ENCODE data around the gene SLCO4A1.

GRCh38 chr20:62652041-62652893 lies 10.0 kb downstream of the SLCO4A1 start:
- TF ChIP-seq CREB5 (CRISPR knock-in tag; IDR thresholded peaks at IDR 0.05; ENCODE audit: low read depth): no peak
- TF ChIP-seq PATZ1 (CRISPR knock-in tag; IDR thresholded peaks at IDR 0.05; ENCODE audit: borderline replicate concordance): no peak
- no peak for TF ChIP-seq ESRRG (CRISPR knock-in tag; IDR thresholded peaks at IDR 0.05)
- TF ChIP-seq RARB (CRISPR knock-in tag; IDR thresholded peaks at IDR 0.05): no peak
